GM23338 (cell line): Measurements from ENCODE around the gene MTARC1.

ENCODE experiments used
- ETS1 ChIP-seq: IDR thresholded peaks from 2 replicates; pipeline ENCODE4 v1.6.1; 2016; ENCODE audit warnings: antibody characterized with exemption
- POLR2AphosphoS5 ChIP-seq: IDR thresholded peaks from 2 replicates; pipeline ENCODE4 v1.6.1; 2016; ENCODE audit warnings: antibody characterized with exemption, low read depth
- TF ChIP-seq, protein P1 (sequence below), 2 experiments: fragments of 200-600 bp in 1 of 2; sonication (generic) in 1 of 2; conservative IDR thresholded peaks; 2 replicates each; pipeline versions ENCODE4 v1.5.1 to v1.6.1; 2016 to 2017; ENCODE audit warnings: antibody characterized with exemption in 2 of 2, low read depth in 2 of 2, mild to moderate bottlenecking in 2 of 2, moderate library complexity in 1 of 2

DNA sequence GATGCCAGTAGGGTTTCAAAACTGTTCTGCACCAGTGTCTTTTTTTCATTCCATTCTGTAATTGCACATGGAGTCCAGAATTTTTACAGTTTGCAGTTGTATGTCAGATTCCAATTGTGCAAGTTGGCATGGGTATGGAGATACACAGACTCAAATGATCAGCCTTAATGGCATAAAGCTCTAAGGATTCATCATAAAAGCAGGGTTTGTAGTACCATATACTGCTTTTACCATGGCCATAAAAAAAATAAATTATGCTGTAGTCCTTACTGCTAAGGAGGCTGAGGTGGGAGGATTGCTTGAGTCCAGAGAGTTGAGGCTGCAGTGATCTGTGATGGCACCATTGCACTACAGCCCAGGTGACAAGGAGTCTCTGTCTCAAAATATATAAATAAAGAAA, 10.3 kb downstream of the MTARC1 start:
- TF ChIP-seq, protein P1, sequence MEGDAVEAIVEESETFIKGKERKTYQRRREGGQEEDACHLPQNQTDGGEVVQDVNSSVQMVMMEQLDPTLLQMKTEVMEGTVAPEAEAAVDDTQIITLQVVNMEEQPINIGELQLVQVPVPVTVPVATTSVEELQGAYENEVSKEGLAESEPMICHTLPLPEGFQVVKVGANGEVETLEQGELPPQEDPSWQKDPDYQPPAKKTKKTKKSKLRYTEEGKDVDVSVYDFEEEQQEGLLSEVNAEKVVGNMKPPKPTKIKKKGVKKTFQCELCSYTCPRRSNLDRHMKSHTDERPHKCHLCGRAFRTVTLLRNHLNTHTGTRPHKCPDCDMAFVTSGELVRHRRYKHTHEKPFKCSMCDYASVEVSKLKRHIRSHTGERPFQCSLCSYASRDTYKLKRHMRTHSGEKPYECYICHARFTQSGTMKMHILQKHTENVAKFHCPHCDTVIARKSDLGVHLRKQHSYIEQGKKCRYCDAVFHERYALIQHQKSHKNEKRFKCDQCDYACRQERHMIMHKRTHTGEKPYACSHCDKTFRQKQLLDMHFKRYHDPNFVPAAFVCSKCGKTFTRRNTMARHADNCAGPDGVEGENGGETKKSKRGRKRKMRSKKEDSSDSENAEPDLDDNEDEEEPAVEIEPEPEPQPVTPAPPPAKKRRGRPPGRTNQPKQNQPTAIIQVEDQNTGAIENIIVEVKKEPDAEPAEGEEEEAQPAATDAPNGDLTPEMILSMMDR (conservative IDR thresholded peaks at IDR 0.05; ENCODE audit: low read depth in 2 of 2), result no peak
- TF ChIP-seq ETS1 (no peak), POLR2AphosphoS5 (no peak)
